ENCODE data around the gene IREB2. TPM values are rescaled to one million over a fixed set of nuclear protein-coding genes. Genes with fewer than 3 reads are reported as not detected.
A peak's percentile ranks its signal among the peaks of the same experiment; 100 is the strongest.
"Not testable (repeated sequence)": the region's sequence is repeated elsewhere in the genome, so short reads cannot be mapped to it uniquely, and the experiment has no call there.

The IREB2 gene
- total RNA-seq, 2 experiments from 2014 or later = 50.8 to 66.5 TPM

GRCh38 chr15:78538358-78538757 lies 100.3 kb downstream of the IREB2 start:
- Mint-ChIP-seq H3K4me1 (peaks cover 24% of the 10 kb centered on the region), H3K27me3 (no peaks in the 10 kb centered on the region), H3K36me3 (ENCODE audit: low read depth) (peaks cover 23% of the 10 kb centered on the region), H3K27ac (no peak overlapping the region), H3K4me3 (no peak overlapping the region), H3K9me3 (ENCODE audit: low read depth) (no peaks in the 10 kb centered on the region)
- POLR2A ChIA-PET = no interaction called here
- intact Hi-C loops (cut with DNase I, micrococcal nuclease) = no loop called here
- CTCF ChIA-PET = no interaction called here
- no peak for ATAC-seq
- DNase-seq = no peak

GRCh38 chr15:78539464-78540140 lies 101.6 kb downstream of the IREB2 start:
- not testable (repeated sequence) for H3K27me3 Mint-ChIP-seq; ATAC-seq; H3K9me3 Mint-ChIP-seq (ENCODE audit: low read depth)
- peak overlapping the region; percentile 98 for H3K27ac Mint-ChIP-seq
- intact Hi-C loops (cut with DNase I, micrococcal nuclease) = loop anchor here (1.0 to 2.0 kb wide), 8 partner anchors 32 to 1613 kb away; partner anchors contain the start of genes HYKK (in 2 of the 2), IREB2 (in 2 of the 2), FAH (in 1 of the 2) and IDH3A (in 1 of the 2)
- peak overlapping the region; percentile 91 for H3K4me3 Mint-ChIP-seq
- peaks cover 29% of the 10 kb centered on the region for H3K36me3 Mint-ChIP-seq (ENCODE audit: low read depth)
- CTCF ChIA-PET = interaction anchor here (0.7 to 1.5 kb wide), 5 partner anchors 10 to 240 kb away, joined by 3 to 8 read pairs (median 4); partner anchors contain the start of genes IREB2 and SKIC8
- DNase-seq = peak; percentile 25
- POLR2A ChIA-PET = interaction anchor here (0.7 to 1.7 kb wide), 4 partner anchors 23 to 334 kb away, joined by 3 to 12 read pairs (median 5); partner anchors contain the start of genes CHRNA5 and IREB2
- peaks cover 26% of the 10 kb centered on the region for H3K4me1 Mint-ChIP-seq

GRCh38 chr15:78540141-78540870 lies 102.3 kb downstream of the IREB2 start, which contains the start of gene PSMA4:
TSS of gene PSMA4 (plus strand) at chr15:78540444. CDS start at chr15:78541928, 1,484 bp downstream.
- intact Hi-C loops (cut with DNase I, micrococcal nuclease) = loop anchor here (1.0 to 2.0 kb wide), 8 partner anchors 33 to 1612 kb away; partner anchors contain the start of genes HYKK (in 2 of the 2), IREB2 (in 2 of the 2), FAH (in 1 of the 2) and IDH3A (in 1 of the 2)
- peaks cover 27% of the 10 kb centered on the region for H3K4me1 Mint-ChIP-seq
- peak within 1 kb of the TSS; percentile 98 for H3K27ac Mint-ChIP-seq
- peak within 1 kb of the TSS; percentile 91 for H3K4me3 Mint-ChIP-seq
- H3K36me3 Mint-ChIP-seq (ENCODE audit: low read depth) = peaks cover 33% of the 10 kb centered on the region
- no peaks in the 10 kb centered on the region for H3K9me3 Mint-ChIP-seq (ENCODE audit: low read depth)
- ATAC-seq = peak; percentile 86
- ChIA-PET CTCF (interaction anchor here (0.8 to 1.5 kb wide), 4 partner anchors 9 to 241 kb away, joined by 3 to 8 read pairs (median 4); partner anchors contain the start of genes IREB2 and SKIC8), POLR2A (interaction anchor here (0.7 to 1.7 kb wide), 5 partner anchors 24 to 333 kb away, joined by 3 to 12 read pairs (median 5); partner anchors contain the start of genes CHRNA5 and IREB2)
- peak; percentile 96 for DNase-seq
- no peaks in the 10 kb centered on the region for H3K27me3 Mint-ChIP-seq

GRCh38 chr15:78540871-78541743 lies 103.1 kb downstream of the IREB2 start:
- ChIA-PET POLR2A (interaction anchor here (0.7 to 1.7 kb wide), 4 partner anchors 24 to 103 kb away, joined by 5 to 12 read pairs (median 6); partner anchors contain the start of genes CHRNA5 and IREB2), CTCF (interaction anchor here (1.1 to 1.5 kb wide), 3 partner anchors 8 to 103 kb away, joined by 4 to 8 read pairs (median 5); partner anchors contain the start of gene IREB2)
- H3K9me3 Mint-ChIP-seq (ENCODE audit: low read depth) = no peaks in the 10 kb centered on the region
- ATAC-seq = peak; percentile 20
- peaks cover 41% of the 10 kb centered on the region for H3K36me3 Mint-ChIP-seq (ENCODE audit: low read depth)
- H3K27me3 Mint-ChIP-seq = no peaks in the 10 kb centered on the region
- H3K4me1 Mint-ChIP-seq = peaks cover 27% of the 10 kb centered on the region
- peak overlapping the region; percentile 97 for H3K27ac Mint-ChIP-seq
- intact Hi-C loops (cut with DNase I, micrococcal nuclease) = loop anchor here (1.0 to 2.0 kb wide), 9 partner anchors 24 to 1612 kb away; partner anchors contain the start of genes HYKK (in 2 of the 2), IREB2 (in 2 of the 2), CHRNA5 (in 1 of the 2) and FAH (in 1 of the 2)
- peak; percentile 42 for DNase-seq
- H3K4me3 Mint-ChIP-seq = peak overlapping the region; percentile 91

DNA sequence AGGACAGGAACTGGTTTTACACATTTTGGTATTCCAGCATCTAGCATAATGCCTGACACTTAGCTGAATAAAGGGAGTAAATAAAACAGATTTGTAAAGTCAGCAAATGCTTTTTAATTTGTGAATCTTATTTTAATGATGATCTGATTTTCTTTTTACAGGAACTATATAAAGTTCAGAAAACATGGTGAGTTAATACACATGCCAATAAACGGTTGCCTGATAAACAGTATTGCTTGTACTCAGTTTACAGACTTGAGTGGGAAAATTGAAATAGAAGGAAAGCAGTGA lies 103.7 kb downstream of the IREB2 start:
- Mint-ChIP-seq H3K27ac (peak overlapping the region; percentile 97), H3K36me3 (ENCODE audit: low read depth) (peaks cover 46% of the 10 kb centered on the region), H3K27me3 (no peaks in the 10 kb centered on the region), H3K4me1 (peaks cover 27% of the 10 kb centered on the region), H3K9me3 (ENCODE audit: low read depth) (no peaks in the 10 kb centered on the region), H3K4me3 (peak overlapping the region; percentile 91)
- CTCF ChIA-PET = interaction anchor here (0.9 kb wide), 1 partner anchor 119 kb away, joined by 3 read pairs; no protein-coding TSS in a partner anchor
- DNase-seq (no peak), ATAC-seq (no peak)
- intact Hi-C loops (cut with DNase I, micrococcal nuclease) = loop anchor here in 1 of 2 experiments (1.0 to 2.0 kb wide), 3 partner anchors 24 to 1611 kb away; partner anchors contain the start of genes CHRNA5, FAH and TBC1D2B
- POLR2A ChIA-PET = interaction anchor here (1.3 kb wide), 1 partner anchor 104 kb away, joined by 7 read pairs; the partner anchor contains the start of gene IREB2

- CTCF ChIA-PET = interaction anchor here (0.9 kb wide), 1 partner anchor 120 kb away, joined by 3 read pairs; no protein-coding TSS in a partner anchor
- intact Hi-C loops (cut with DNase I, micrococcal nuclease) = no loop called here
These were observed 104.6 kb downstream of the IREB2 start for GRCh38 chr15:78542647-78543046.

GRCh38 chr15:78550194-78550593 lies 112.2 kb downstream of the IREB2 start:
- Mint-ChIP-seq H3K4me3 (no peak overlapping the region), H3K27ac (no peak overlapping the region), H3K27me3 (no peaks in the 10 kb centered on the region), H3K36me3 (ENCODE audit: low read depth) (peaks cover 36% of the 10 kb centered on the region), H3K4me1 (no peaks in the 10 kb centered on the region), H3K9me3 (ENCODE audit: low read depth) (no peaks in the 10 kb centered on the region)
- CTCF ChIA-PET = interaction anchor here (2.0 kb wide), 1 partner anchor 10 kb away, joined by 5 read pairs; the partner anchor contains the start of gene PSMA4
- ATAC-seq (no peak), DNase-seq (no peak)
- intact Hi-C loops (cut with DNase I, micrococcal nuclease) = no loop called here
- POLR2A ChIA-PET = interaction anchor here (0.6 kb wide), 1 partner anchor 480 kb away, joined by 3 read pairs; no protein-coding TSS in a partner anchor

More at GRCh38 chr15:78542647-78543046, 104.6 kb downstream of the IREB2 start:
- H3K9me3 Mint-ChIP-seq (ENCODE audit: low read depth) = no peaks in the 10 kb centered on the region
- ATAC-seq (no peak), DNase-seq (no peak)
- H3K36me3 Mint-ChIP-seq (ENCODE audit: low read depth) = peaks cover 50% of the 10 kb centered on the region
- H3K27ac Mint-ChIP-seq = peak overlapping the region; percentile 97
- H3K27me3 Mint-ChIP-seq = no peaks in the 10 kb centered on the region
- H3K4me1 Mint-ChIP-seq = peaks cover 27% of the 10 kb centered on the region
- POLR2A ChIA-PET = interaction anchor here (1.2 to 1.3 kb wide), 2 partner anchors 8 to 105 kb away, joined by 3 to 7 read pairs; partner anchors contain the start of gene IREB2
- H3K4me3 Mint-ChIP-seq = peak overlapping the region; percentile 91

GRCh38 chr15:78550815-78551214 lies 112.8 kb downstream of the IREB2 start:
- H3K4me1 Mint-ChIP-seq = no peaks in the 10 kb centered on the region
- H3K4me3 Mint-ChIP-seq = no peak overlapping the region
- H3K36me3 Mint-ChIP-seq (ENCODE audit: low read depth) = peaks cover 30% of the 10 kb centered on the region
- DNase-seq (no peak), ATAC-seq (no peak)
- intact Hi-C loops (cut with DNase I, micrococcal nuclease) = no loop called here
- H3K27me3 Mint-ChIP-seq = no peaks in the 10 kb centered on the region
- no peak overlapping the region for H3K27ac Mint-ChIP-seq
- ChIA-PET POLR2A (interaction anchor here (0.6 to 0.9 kb wide), 2 partner anchors 8 to 399 kb away, joined by 3 read pairs; no protein-coding TSS in a partner anchor), CTCF (no interaction called here)
- H3K9me3 Mint-ChIP-seq (ENCODE audit: low read depth) = no peaks in the 10 kb centered on the region

Data from activated CD4-positive, alpha-beta T cell treated with anti-CD3 and anti-CD28 coated beads for 36 hours (primary cell).